Activated B cell treated with CpG ODN at 0.5 μM for 24 hours (primary cell): ENCODE data around the gene ANKRD6. TPM values are rescaled to one million over a fixed set of nuclear protein-coding genes. Genes with fewer than 3 reads are reported as not detected.

ENCODE experiments used
- ATAC-seq: fragments of 200-7000 bp; cut with Tn5 transposase; one replicate; pipeline ENCODE4 v1.10.0; 2021; ENCODE audit warnings: low read depth, mild to moderate bottlenecking, moderate library complexity
- CTCF ChIA-PET: fragments of 350-600 bp; sonication (Branson Sonifier 250); formaldehyde crosslinking; loops from one replicate; lab custom pipeline; 2021; ENCODE audit warnings: antibody characterized with exemption; lab: Charles Lee
- POLR2A ChIA-PET: fragments of 350-600 bp; sonication (Branson Sonifier 250); formaldehyde crosslinking; loops from one replicate; lab custom pipeline; 2021; ENCODE audit warnings: antibody characterized with exemption; lab: Charles Lee
- DNase-seq: peaks from one replicate; pipeline ENCODE4 v3.0.0; 2022
- H3K27ac Mint-ChIP-seq: one replicate; pipeline ENCODE4 v1.8.0; 2020; ENCODE audit warnings: mixed read lengths
- H3K27me3 Mint-ChIP-seq: one replicate; pipeline ENCODE4 v1.8.0; 2021; ENCODE audit warnings: mixed read lengths
- H3K36me3 Mint-ChIP-seq: one replicate; pipeline ENCODE4 v1.8.0; 2021; ENCODE audit warnings: low read depth, mixed read lengths
- H3K4me1 Mint-ChIP-seq: one replicate; pipeline ENCODE4 v1.8.0; 2021; ENCODE audit warnings: mixed read lengths
- H3K4me3 Mint-ChIP-seq: one replicate; pipeline ENCODE4 v1.8.0; 2020; ENCODE audit warnings: mild to moderate bottlenecking, mixed read lengths
- H3K9me3 Mint-ChIP-seq: one replicate; pipeline ENCODE4 v1.8.0; 2020; ENCODE audit warnings: mixed read lengths
- CTCF ChIP-seq: fragments of 200-600 bp; IDR thresholded peaks from one replicate; pipeline ENCODE4 v1.8.0; 2022; ENCODE audit warnings: antibody characterized with exemption, mild to moderate bottlenecking
- intact Hi-C: fragments of 100-400 bp; cut with micrococcal nuclease; formaldehyde crosslinking; loops from one replicate; pipeline ENCODE4 v1.15.1; 2024
- total RNA-seq: library from RNA; stranded (reverse); gene quantifications from 2 replicates; pipeline ENCODE4 v1.2.3, GENCODE V29; 2022

Gene ANKRD6
- total RNA-seq, 1 donor from 2014 or later = 9.6 TPM

DNA sequence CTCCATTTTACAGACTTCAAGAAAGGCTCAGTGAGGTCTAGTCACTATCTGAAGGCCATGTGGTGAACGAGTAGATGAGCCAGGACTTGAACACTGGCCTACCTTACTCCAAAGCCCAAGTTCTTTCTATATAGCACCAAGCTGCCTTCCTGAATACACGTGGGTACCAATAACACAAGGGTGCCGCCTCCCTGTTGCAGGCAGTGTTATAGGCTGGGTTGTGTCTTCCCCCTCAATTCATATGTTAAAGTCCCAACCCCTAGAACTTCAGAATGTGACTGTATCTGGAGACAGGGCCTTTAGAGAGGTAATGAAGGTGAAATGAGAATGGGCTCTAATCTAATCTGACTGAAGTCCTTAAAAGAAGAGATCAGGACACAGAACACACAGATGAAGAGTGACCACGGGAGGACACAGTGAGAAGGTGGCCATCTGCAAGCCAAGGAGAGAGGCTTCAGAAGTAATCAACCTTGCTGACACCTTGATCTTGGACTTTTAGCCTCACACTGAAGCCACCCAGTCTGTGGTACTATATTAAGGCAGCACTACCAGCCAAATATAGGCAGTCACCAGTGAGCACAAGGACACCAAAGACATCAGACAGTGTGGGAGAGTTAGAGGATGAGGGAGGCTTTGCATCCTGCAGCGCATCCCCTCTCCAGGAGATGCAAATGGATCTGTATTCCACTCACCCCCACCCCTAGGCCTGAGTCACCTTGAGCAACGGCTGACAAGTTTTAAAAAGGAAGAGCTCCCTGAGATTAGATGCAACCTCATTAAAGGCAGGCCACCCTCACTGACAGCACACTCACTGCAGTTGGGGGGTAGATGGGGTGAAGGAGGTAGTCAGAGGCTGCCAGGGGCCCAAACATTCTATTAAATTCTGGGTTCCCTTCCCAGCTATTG, 246.5 kb downstream of the ANKRD6 start:
- DNase-seq = no peak
- ChIA-PET CTCF (no interaction called here), POLR2A (no interaction called here)
- peaks cover 89% of the 10 kb centered on the region for H3K36me3 Mint-ChIP-seq
- ATAC-seq = no peak
- no peak overlapping the region for H3K27ac Mint-ChIP-seq
- intact Hi-C loops = no loop called here
- H3K4me1 Mint-ChIP-seq = no peaks in the 10 kb centered on the region
- TF ChIP-seq CTCF = no peak
- no peaks in the 10 kb centered on the region for H3K9me3 Mint-ChIP-seq
- H3K27me3 Mint-ChIP-seq = no peaks in the 10 kb centered on the region
- H3K4me3 Mint-ChIP-seq = no peak overlapping the region

DNA sequence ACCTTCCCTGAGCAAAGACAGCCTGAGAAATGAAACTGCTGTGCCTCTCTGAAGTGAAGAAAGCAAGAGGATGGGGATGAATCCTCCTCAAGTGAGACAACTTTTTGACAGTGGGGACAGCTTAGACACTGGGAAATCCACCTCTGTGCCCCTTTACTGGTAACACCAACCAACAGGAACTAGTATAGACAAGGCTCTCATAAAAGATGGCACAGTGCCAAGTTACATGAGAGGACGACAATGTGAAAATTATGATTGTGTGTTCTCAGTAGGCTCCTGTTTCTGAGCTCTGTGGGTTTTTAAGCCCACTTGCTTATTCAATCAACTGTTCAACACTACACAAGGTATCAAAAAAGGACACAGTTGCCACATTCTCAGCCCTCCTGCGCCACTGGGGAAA, 247.2 kb downstream of the ANKRD6 start:
- CTCF ChIA-PET = no interaction called here
- TF ChIP-seq CTCF = no peak
- H3K4me1 Mint-ChIP-seq = no peaks in the 10 kb centered on the region
- H3K27ac Mint-ChIP-seq = no peak overlapping the region
- H3K4me3 Mint-ChIP-seq = no peak overlapping the region
- intact Hi-C loops = no loop called here
- peaks cover 89% of the 10 kb centered on the region for H3K36me3 Mint-ChIP-seq
- ATAC-seq = no peak
- no peaks in the 10 kb centered on the region for H3K9me3 Mint-ChIP-seq
- H3K27me3 Mint-ChIP-seq = no peaks in the 10 kb centered on the region
- POLR2A ChIA-PET = no interaction called here
- no peak for DNase-seq

DNA sequence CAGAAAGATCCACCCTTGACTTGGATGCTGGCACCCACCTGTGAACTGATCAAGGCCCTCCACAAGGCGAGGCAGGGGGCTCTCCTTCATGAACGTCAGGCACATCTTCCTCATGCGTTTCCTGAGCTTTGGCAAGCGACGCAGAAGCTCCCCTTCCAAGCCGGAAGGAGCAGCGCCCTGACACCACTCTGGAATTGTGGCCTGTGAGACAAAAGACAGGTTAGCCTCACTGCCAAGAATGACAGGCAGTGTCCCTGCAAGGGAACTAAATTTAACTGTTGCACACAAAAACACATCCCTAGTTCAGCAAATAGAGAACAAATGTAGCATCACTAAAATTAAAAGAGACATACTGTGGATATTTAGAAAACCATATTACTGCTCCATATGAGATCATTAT, 247.6 kb downstream of the ANKRD6 start:
- intact Hi-C loops = no loop called here
- H3K4me1 Mint-ChIP-seq = no peaks in the 10 kb centered on the region

GRCh38 chr6:89681983-89682564, 249.1 kb downstream of the ANKRD6 start:
- H3K9me3 Mint-ChIP-seq = no peaks in the 10 kb centered on the region
- POLR2A ChIA-PET = no interaction called here
- intact Hi-C loops = no loop called here
- H3K4me3 Mint-ChIP-seq = no peak overlapping the region
- H3K27me3 Mint-ChIP-seq = no peaks in the 10 kb centered on the region
- CTCF ChIA-PET = no interaction called here
- peaks cover 88% of the 10 kb centered on the region for H3K36me3 Mint-ChIP-seq
- TF ChIP-seq CTCF = no peak
- no peak overlapping the region for H3K27ac Mint-ChIP-seq
- ATAC-seq (no peak), DNase-seq (no peak)
- no peaks in the 10 kb centered on the region for H3K4me1 Mint-ChIP-seq

More for the DNA sequence above, 247.6 kb downstream of the ANKRD6 start:
- H3K4me3 Mint-ChIP-seq = no peak overlapping the region
- H3K27ac Mint-ChIP-seq = no peak overlapping the region
- DNase-seq = no peak
- ChIA-PET POLR2A (no interaction called here), CTCF (no interaction called here)
- no peak for ATAC-seq
- H3K9me3 Mint-ChIP-seq = no peaks in the 10 kb centered on the region
- no peak for TF ChIP-seq CTCF
- H3K36me3 Mint-ChIP-seq = peaks cover 89% of the 10 kb centered on the region
- no peaks in the 10 kb centered on the region for H3K27me3 Mint-ChIP-seq

GRCh38 chr6:89682991-89683390, 250.0 kb downstream of the ANKRD6 start:
- ChIA-PET CTCF (no interaction called here), POLR2A (no interaction called here)
- H3K4me1 Mint-ChIP-seq = no peaks in the 10 kb centered on the region
- intact Hi-C loops = no loop called here
- no peak for TF ChIP-seq CTCF
- H3K27me3 Mint-ChIP-seq = no peaks in the 10 kb centered on the region
- no peak overlapping the region for H3K4me3 Mint-ChIP-seq
- no peaks in the 10 kb centered on the region for H3K9me3 Mint-ChIP-seq
- no peak for DNase-seq
- H3K27ac Mint-ChIP-seq = no peak overlapping the region
- peaks cover 88% of the 10 kb centered on the region for H3K36me3 Mint-ChIP-seq
- ATAC-seq = no peak
